WTC11 (cell line): ENCODE results near the gene CNTN1. TPM values are rescaled to one million over a fixed set of nuclear protein-coding genes. Genes with fewer than 3 reads are reported as not detected.

Experiments used
- ATAC-seq: fragments of 200-7000 bp; cut with Tn5 transposase; 2 replicates; pipeline ENCODE4 v1.10.0; 2021; ENCODE audit warnings: mild to moderate bottlenecking, moderate library complexity
- CTCF ChIA-PET: fragments of 300-600 bp; sonication (Branson Sonifier 250); formaldehyde crosslinking; loops from one replicate; lab custom pipeline; 2021; ENCODE audit warnings: antibody characterized with exemption; lab: Charles Lee
- POLR2A ChIA-PET: fragments of 350-600 bp; sonication (Branson Sonifier 250); formaldehyde crosslinking; loops from one replicate; lab custom pipeline; 2021; ENCODE audit warnings: antibody characterized with exemption; lab: Charles Lee
- DNase-seq: peaks from one replicate; pipeline ENCODE4 v3.0.0; 2021; ENCODE audit warnings: low spot score
- H3K27ac Mint-ChIP-seq: 2 replicates; pipeline ENCODE4 v1.8.0; 2021; ENCODE audit warnings: mixed read lengths
- H3K27me3 Mint-ChIP-seq: 2 replicates; pipeline ENCODE4 v1.8.0; 2021; ENCODE audit warnings: low read depth, mild to moderate bottlenecking, moderate library complexity, mixed read lengths
- H3K36me3 Mint-ChIP-seq: 2 replicates; pipeline ENCODE4 v1.8.0; 2021; ENCODE audit warnings: mixed read lengths
- H3K4me1 Mint-ChIP-seq: 2 replicates; pipeline ENCODE4 v1.8.0; 2022; ENCODE audit warnings: mixed read lengths
- H3K4me3 Mint-ChIP-seq: 2 replicates; pipeline ENCODE4 v1.8.0; 2021; ENCODE audit warnings: mild to moderate bottlenecking, moderate library complexity, mixed read lengths
- H3K9me3 Mint-ChIP-seq: 2 replicates; pipeline ENCODE4 v1.8.0; 2021; ENCODE audit warnings: mixed read lengths
- ATF1 ChIP-seq: sonication (generic); formaldehyde crosslinking; IDR thresholded peaks from 2 replicates; pipeline ENCODE4 v1.8.1; 2023; ENCODE audit warnings: mild to moderate bottlenecking, moderate library complexity, missing genetic modification reagents
- ATF3 ChIP-seq: sonication (generic); formaldehyde crosslinking; conservative IDR thresholded peaks from 2 replicates; pipeline ENCODE4 v1.8.1; 2022; ENCODE audit warnings: mild to moderate bottlenecking, missing genetic modification reagents
- ATF6 ChIP-seq: sonication (generic); formaldehyde crosslinking; IDR thresholded peaks from 2 replicates; pipeline ENCODE4 v1.8.1; 2023; ENCODE audit warnings: mild to moderate bottlenecking, missing genetic modification reagents
- CREM ChIP-seq: sonication (generic); formaldehyde crosslinking; IDR thresholded peaks from 2 replicates; pipeline ENCODE4 v1.8.1; 2022; ENCODE audit warnings: mild to moderate bottlenecking, missing genetic modification reagents, moderate library complexity
- CTCF ChIP-seq: fragments of 200-600 bp; IDR thresholded peaks from 2 replicates; pipeline ENCODE4 v1.8.0; 2022; ENCODE audit warnings: antibody characterized with exemption
- ELF4 ChIP-seq: sonication (generic); formaldehyde crosslinking; IDR thresholded peaks from 2 replicates; pipeline ENCODE4 v1.8.1; 2022; ENCODE audit warnings: low read depth, mild to moderate bottlenecking, moderate library complexity, missing genetic modification reagents
- ERG ChIP-seq: fragments of 250-450 bp; sonication (Bioruptor Pico); IDR thresholded peaks from 2 replicates; pipeline ENCODE4 v1.8.0; 2021; ENCODE audit warnings: mild to moderate bottlenecking
- MXD4 ChIP-seq: fragments of 250-450 bp; sonication (Bioruptor Pico); IDR thresholded peaks from 2 replicates; pipeline ENCODE4 v1.8.0; 2021; ENCODE audit warnings: mild to moderate bottlenecking, moderate library complexity, borderline replicate concordance
- NFYB ChIP-seq: sonication (generic); formaldehyde crosslinking; conservative IDR thresholded peaks from 2 replicates; pipeline ENCODE4 v1.8.0; 2022; ENCODE audit warnings: low read depth, missing genetic modification reagents
- SP1 ChIP-seq: sonication (generic); formaldehyde crosslinking; conservative IDR thresholded peaks from 2 replicates; pipeline ENCODE4 v1.8.1; 2022; ENCODE audit warnings: missing genetic modification reagents
- TEAD1 ChIP-seq: sonication (generic); formaldehyde crosslinking; IDR thresholded peaks from 2 replicates; pipeline ENCODE4 v1.8.0; 2022; ENCODE audit warnings: mild to moderate bottlenecking, missing genetic modification reagents
- ZNF219 ChIP-seq: sonication (generic); formaldehyde crosslinking; IDR thresholded peaks from 2 replicates; pipeline ENCODE4 v1.8.0; 2023; ENCODE audit warnings: missing genetic modification reagents, mild to moderate bottlenecking, borderline replicate concordance
- ZNF232 ChIP-seq: sonication (generic); formaldehyde crosslinking; IDR thresholded peaks from 2 replicates; pipeline ENCODE4 v1.8.0; 2022; ENCODE audit warnings: mild to moderate bottlenecking, missing genetic modification reagents
- ZNF263 ChIP-seq: sonication (generic); formaldehyde crosslinking; IDR thresholded peaks from 2 replicates; pipeline ENCODE4 v1.8.1; 2022; ENCODE audit warnings: low read depth, mild to moderate bottlenecking, moderate library complexity, missing genetic modification reagents
- ZNF317 ChIP-seq: sonication (generic); formaldehyde crosslinking; IDR thresholded peaks from 2 replicates; pipeline ENCODE4 v1.8.1; 2023; ENCODE audit warnings: low read depth, mild to moderate bottlenecking, moderate library complexity, missing genetic modification reagents, borderline replicate concordance
- ZNF396 ChIP-seq: fragments of 250-450 bp; sonication (Bioruptor Pico); IDR thresholded peaks from 2 replicates; pipeline ENCODE4 v1.8.0; 2021; ENCODE audit warnings: mild to moderate bottlenecking, moderate library complexity, borderline replicate concordance
- ZNF671 ChIP-seq: fragments of 250-450 bp; sonication (Bioruptor Pico); IDR thresholded peaks from 2 replicates; pipeline ENCODE4 v1.8.0; 2021; ENCODE audit warnings: mild to moderate bottlenecking
- ZSCAN18 ChIP-seq: fragments of 250-450 bp; sonication (Bioruptor Pico); IDR thresholded peaks from 2 replicates; pipeline ENCODE4 v2.1.2; 2022; ENCODE audit warnings: mild to moderate bottlenecking, moderate library complexity
- total RNA-seq: library from RNA; stranded (reverse); gene quantifications from 3 replicates; pipeline ENCODE4 v1.2.3, GENCODE V29; 2021
- TF ChIP-seq, protein P1 (sequence below): sonication (generic); formaldehyde crosslinking; IDR thresholded peaks from 2 replicates; pipeline ENCODE4 v1.8.1; 2022; ENCODE audit warnings: missing genetic modification reagents, borderline replicate concordance
- TF ChIP-seq, protein P2 (sequence below): sonication (generic); formaldehyde crosslinking; IDR thresholded peaks from 2 replicates; pipeline ENCODE4 v1.8.0; 2023; ENCODE audit warnings: mild to moderate bottlenecking, missing genetic modification reagents

CNTN1 gene
- total RNA-seq, 1 experiment from 2014 or later: 16.9 TPM

DNA sequence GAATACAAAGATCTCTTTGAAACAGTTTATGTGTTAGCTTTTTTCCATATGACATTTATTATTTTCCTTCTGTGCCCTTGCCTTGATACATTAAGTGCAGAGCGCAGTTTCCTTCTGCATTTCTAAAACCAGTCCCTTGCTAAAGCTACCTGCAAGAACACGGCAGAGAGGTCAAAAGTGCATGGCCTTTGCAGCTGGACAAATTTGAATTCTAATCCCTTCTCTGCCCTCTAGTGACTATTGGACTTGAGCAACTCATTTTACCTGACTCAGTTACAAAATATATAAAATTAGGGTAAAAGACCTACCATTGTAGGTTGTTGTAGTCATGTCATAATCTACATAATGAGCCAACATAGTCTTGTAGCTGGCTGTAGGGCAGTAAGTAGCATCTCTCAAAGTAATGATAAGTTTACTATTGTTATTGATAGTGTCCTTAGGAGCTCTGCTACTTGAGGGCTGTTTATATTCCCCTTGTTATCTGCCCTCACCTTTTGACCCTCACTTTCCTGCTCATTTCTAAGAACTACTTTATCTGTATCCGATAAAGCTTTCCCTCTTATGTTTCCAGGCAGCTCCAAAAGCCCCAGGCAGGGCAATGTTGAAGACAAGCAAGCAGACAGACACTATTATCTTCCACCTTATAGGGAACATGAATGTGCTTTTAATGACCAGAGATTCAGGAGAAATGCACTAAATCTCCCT lies 375.9 kb downstream of the CNTN1 start (continued):
- TF ChIP-seq, protein P1, sequence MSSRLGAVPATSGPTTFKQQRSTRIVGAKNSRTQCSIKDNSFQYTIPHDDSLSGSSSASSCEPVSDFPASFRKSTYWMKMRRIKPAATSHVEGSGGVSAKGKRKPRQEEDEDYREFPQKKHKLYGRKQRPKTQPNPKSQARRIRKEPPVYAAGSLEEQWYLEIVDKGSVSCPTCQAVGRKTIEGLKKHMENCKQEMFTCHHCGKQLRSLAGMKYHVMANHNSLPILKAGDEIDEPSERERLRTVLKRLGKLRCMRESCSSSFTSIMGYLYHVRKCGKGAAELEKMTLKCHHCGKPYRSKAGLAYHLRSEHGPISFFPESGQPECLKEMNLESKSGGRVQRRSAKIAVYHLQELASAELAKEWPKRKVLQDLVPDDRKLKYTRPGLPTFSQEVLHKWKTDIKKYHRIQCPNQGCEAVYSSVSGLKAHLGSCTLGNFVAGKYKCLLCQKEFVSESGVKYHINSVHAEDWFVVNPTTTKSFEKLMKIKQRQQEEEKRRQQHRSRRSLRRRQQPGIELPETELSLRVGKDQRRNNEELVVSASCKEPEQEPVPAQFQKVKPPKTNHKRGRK (CRISPR knock-in tag): no peak
- TF ChIP-seq NFYB (no peak), ZNF263 (CRISPR knock-in tag) (no peak), SP1 (CRISPR knock-in tag) (no peak), ZNF396 (no peak), ZSCAN18 (CRISPR knock-in tag) (no peak), ATF3 (CRISPR knock-in tag) (no peak), ATF6 (no peak), ERG (CRISPR knock-in tag) (no peak)

- Mint-ChIP-seq H3K4me3 (no peak overlapping the region), H3K36me3 (no peaks in the 10 kb centered on the region), H3K9me3 (0 out of 2 replicates have a peak, but pooled peaks cover 5% of the 10 kb centered on the region), H3K27me3 (no peaks in the 10 kb centered on the region), H3K27ac (no peak overlapping the region), H3K4me1 (no peaks in the 10 kb centered on the region)
- ATAC-seq: no peak
- ChIA-PET CTCF (no interaction called here), POLR2A (no interaction called here)
- no peak for DNase-seq
- no peak for TF ChIP-seq CREM
- no peak for TF ChIP-seq ATF1 (CRISPR knock-in tag)
- no peak for TF ChIP-seq ZNF219
Measured at GRCh38 chr12:41073633-41074472, 381.6 kb downstream of the CNTN1 start.

- DNase-seq (no peak), ATAC-seq (no peak)
- Mint-ChIP-seq H3K9me3 (peaks cover 6% of the 10 kb centered on the region), H3K36me3 (no peaks in the 10 kb centered on the region), H3K27me3 (no peaks in the 10 kb centered on the region), H3K4me3 (no peak overlapping the region), H3K27ac (no peak overlapping the region), H3K4me1 (no peaks in the 10 kb centered on the region)
- ChIA-PET CTCF (no interaction called here), POLR2A (no interaction called here)
- TF ChIP-seq ELF4 (CRISPR knock-in tag) (no peak), MXD4 (CRISPR knock-in tag) (no peak), ZNF232 (CRISPR knock-in tag) (no peak), CREM (no peak), TEAD1 (no peak), ZNF317 (CRISPR knock-in tag) (no peak), ZNF671 (CRISPR knock-in tag) (no peak), CTCF (no peak), ERG (CRISPR knock-in tag) (no peak)
- TF ChIP-seq, protein P2, sequence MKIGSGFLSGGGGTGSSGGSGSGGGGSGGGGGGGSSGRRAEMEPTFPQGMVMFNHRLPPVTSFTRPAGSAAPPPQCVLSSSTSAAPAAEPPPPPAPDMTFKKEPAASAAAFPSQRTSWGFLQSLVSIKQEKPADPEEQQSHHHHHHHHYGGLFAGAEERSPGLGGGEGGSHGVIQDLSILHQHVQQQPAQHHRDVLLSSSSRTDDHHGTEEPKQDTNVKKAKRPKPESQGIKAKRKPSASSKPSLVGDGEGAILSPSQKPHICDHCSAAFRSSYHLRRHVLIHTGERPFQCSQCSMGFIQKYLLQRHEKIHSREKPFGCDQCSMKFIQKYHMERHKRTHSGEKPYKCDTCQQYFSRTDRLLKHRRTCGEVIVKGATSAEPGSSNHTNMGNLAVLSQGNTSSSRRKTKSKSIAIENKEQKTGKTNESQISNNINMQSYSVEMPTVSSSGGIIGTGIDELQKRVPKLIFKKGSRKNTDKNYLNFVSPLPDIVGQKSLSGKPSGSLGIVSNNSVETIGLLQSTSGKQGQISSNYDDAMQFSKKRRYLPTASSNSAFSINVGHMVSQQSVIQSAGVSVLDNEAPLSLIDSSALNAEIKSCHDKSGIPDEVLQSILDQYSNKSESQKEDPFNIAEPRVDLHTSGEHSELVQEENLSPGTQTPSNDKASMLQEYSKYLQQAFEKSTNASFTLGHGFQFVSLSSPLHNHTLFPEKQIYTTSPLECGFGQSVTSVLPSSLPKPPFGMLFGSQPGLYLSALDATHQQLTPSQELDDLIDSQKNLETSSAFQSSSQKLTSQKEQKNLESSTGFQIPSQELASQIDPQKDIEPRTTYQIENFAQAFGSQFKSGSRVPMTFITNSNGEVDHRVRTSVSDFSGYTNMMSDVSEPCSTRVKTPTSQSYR: no peak
Measured at GRCh38 chr12:41074473-41074769, 382.2 kb downstream of the CNTN1 start.
